PC-9 (cell line): ENCODE data around the gene CAMK2B. TPM values are rescaled to one million over a fixed set of nuclear protein-coding genes. Genes with fewer than 3 reads are reported as not detected.

Experiments
- BruUV-seq: library from RNA; stranded (reverse); fragments of 400-500 nt; replicated peaks from 2 replicates; lab custom pipeline; 2021; lab: Mats Ljungman, UMichigan
- CTCF ChIA-PET: fragments of 300-600 bp; sonication (Branson Sonifier 250); formaldehyde crosslinking; loops from one replicate; lab custom pipeline; 2022; ENCODE audit warnings: antibody characterized with exemption; lab: Charles Lee
- POLR2A ChIA-PET: fragments of 300-600 bp; sonication (Branson Sonifier 250); formaldehyde crosslinking; loops from one replicate; lab custom pipeline; 2022; ENCODE audit warnings: antibody characterized with exemption; ENCODE audit not compliant: unreplicated experiment; lab: Charles Lee
- DNase-seq, 2 experiments: peaks; one replicate each; pipeline versions ENCODE4 v3.0.0 to v3.0.0-alpha.2; 2015 to 2022; ENCODE audit warnings: mixed read lengths in 1 of 2
- H2AFZ ChIP-seq: fragments of 200-600 bp; sonication (generic); 2 replicates; pipeline ENCODE4 v1.8.1; 2017; ENCODE audit warnings: antibody characterized with exemption
- H3F3A ChIP-seq: fragments of 200-600 bp; sonication (generic); 2 replicates; pipeline ENCODE4 v1.8.1; 2017; ENCODE audit warnings: antibody characterized with exemption, mild to moderate bottlenecking, low read depth; ENCODE audit not compliant: insufficient read depth
- H3K27ac ChIP-seq: fragments of 200-600 bp; sonication (generic); 2 replicates; pipeline ENCODE4 v1.6.1; 2016; ENCODE audit warnings: mixed run types
- H3K27me3 ChIP-seq: fragments of 200-600 bp; sonication (generic); 2 replicates; pipeline ENCODE4 v1.6.1; 2016; ENCODE audit warnings: low read depth, mixed run types; ENCODE audit not compliant: insufficient read depth
- H3K36me3 ChIP-seq: fragments of 200-600 bp; sonication (generic); 2 replicates; pipeline ENCODE4 v1.6.1; 2016; ENCODE audit warnings: low read depth, mixed run types
- H3K4me1 ChIP-seq: fragments of 200-600 bp; sonication (generic); replicated peaks from 2 replicates; pipeline ENCODE4 v1.6.1; 2016; ENCODE audit warnings: mixed run types; ENCODE audit not compliant: insufficient read depth
- H3K4me2 ChIP-seq: fragments of 200-600 bp; sonication (generic); 2 replicates; pipeline ENCODE4 v1.6.1; 2017; ENCODE audit warnings: mixed run types
- H3K4me3 ChIP-seq: fragments of 200-600 bp; sonication (generic); 2 replicates; pipeline ENCODE4 v1.6.1; 2016; ENCODE audit warnings: mixed run types
- H3K79me2 ChIP-seq: fragments of 200-600 bp; sonication (generic); 2 replicates; pipeline ENCODE4 v1.6.1; 2017; ENCODE audit warnings: low read depth, mixed run types
- H3K9me2 ChIP-seq: fragments of 200-600 bp; sonication (generic); 2 replicates; pipeline ENCODE4 v1.8.1; 2017; ENCODE audit warnings: mild to moderate bottlenecking; ENCODE audit not compliant: insufficient read depth
- H3K9me3 ChIP-seq: fragments of 200-600 bp; sonication (generic); 2 replicates; pipeline ENCODE4 v1.8.1; 2016; ENCODE audit warnings: low read depth; ENCODE audit not compliant: insufficient read depth
- H4K20me1 ChIP-seq: fragments of 200-600 bp; sonication (generic); 2 replicates; pipeline ENCODE4 v1.8.1; 2017; ENCODE audit not compliant: insufficient read depth
- CTCF ChIP-seq: fragments of 200-600 bp; sonication (generic); conservative IDR thresholded peaks from 2 replicates; pipeline ENCODE4 v1.6.1; 2017; ENCODE audit warnings: mixed run types, antibody characterized with exemption, mild to moderate bottlenecking, moderate library complexity
- EZH2 ChIP-seq: fragments of 200-600 bp; sonication (generic); IDR thresholded peaks from 2 replicates; pipeline ENCODE4 v1.8.0; 2017; ENCODE audit warnings: antibody characterized with exemption, low read depth
- intact Hi-C: fragments of 100-400 bp; cut with micrococcal nuclease; formaldehyde crosslinking; loops from one replicate; pipeline ENCODE4 v1.10.0; 2022; ENCODE audit not compliant: unreplicated experiment
- total RNA-seq: library from RNA; stranded (reverse); gene quantifications from 2 replicates; pipeline ENCODE4 v1.2.3, GENCODE V29; 2021

The CAMK2B gene
- total RNA-seq, 1 experiment from 2014 or later = 0.15 TPM

- Histone ChIP-seq H3K4me2 (no peak overlapping the region), H3F3A (peaks cover 5% of the 10 kb centered on the region; the same call in 1 of the 2 replicates), H4K20me1 (no peaks in the 10 kb centered on the region), H3K4me1 (peaks cover 30% of the 10 kb centered on the region), H3K27me3 (no peaks in the 10 kb centered on the region), H3K4me3 (no peak overlapping the region), H3K27ac (no peak overlapping the region), H2AFZ (no peak overlapping the region), H3K36me3 (no peaks in the 10 kb centered on the region), H3K9me2 (no peaks in the 10 kb centered on the region), H3K79me2 (no peaks in the 10 kb centered on the region), H3K9me3 (no peaks in the 10 kb centered on the region)
- ChIA-PET POLR2A (no interaction called here), CTCF (no interaction called here)
- intact Hi-C loops = no loop called here
- no peak for DNase-seq
- TF ChIP-seq CTCF (no peak), EZH2 (no peak)
- BruUV-seq = no TSS peak
Observed at GRCh38 chr7:44256459-44256858, 68.9 kb downstream of the CAMK2B start.

GRCh38 chr7:44251881-44252280, 73.5 kb downstream of the CAMK2B start:
- Histone ChIP-seq H3K27ac (no peak overlapping the region), H3K27me3 (no peaks in the 10 kb centered on the region), H3K4me2 (no peak overlapping the region), H3F3A (no peaks in the 10 kb centered on the region), H4K20me1 (no peaks in the 10 kb centered on the region), H3K4me1 (no peaks in the 10 kb centered on the region), H3K36me3 (no peaks in the 10 kb centered on the region), H3K4me3 (no peak overlapping the region), H3K9me2 (no peaks in the 10 kb centered on the region), H2AFZ (no peak overlapping the region), H3K9me3 (no peaks in the 10 kb centered on the region), H3K79me2 (no peaks in the 10 kb centered on the region)
- CTCF ChIA-PET = no interaction called here
- intact Hi-C loops = no loop called here
- POLR2A ChIA-PET = interaction anchor here (0.6 kb wide), 1 partner anchor 26 kb away, joined by 3 read pairs; no protein-coding TSS in a partner anchor
- no peak for DNase-seq
- BruUV-seq = no TSS peak
- TF ChIP-seq EZH2 (no peak), CTCF (no peak)

GRCh38 chr7:44251269-44251668, 74.1 kb downstream of the CAMK2B start:
- no peak for DNase-seq
- no peak overlapping the region for H3K4me3 ChIP-seq
- H3K4me1 ChIP-seq = no peaks in the 10 kb centered on the region
- H3K4me2 ChIP-seq = no peak overlapping the region
- TF ChIP-seq CTCF (no peak), EZH2 (no peak)
- no peak overlapping the region for H2AFZ ChIP-seq
- no peak overlapping the region for H3K27ac ChIP-seq
- no peaks in the 10 kb centered on the region for H3K9me2 ChIP-seq
- H3K36me3 ChIP-seq = no peaks in the 10 kb centered on the region
- no peaks in the 10 kb centered on the region for H3K9me3 ChIP-seq
- no peaks in the 10 kb centered on the region for H4K20me1 ChIP-seq
- no peaks in the 10 kb centered on the region for H3F3A ChIP-seq
- CTCF ChIA-PET = interaction anchor here (0.6 kb wide), 1 partner anchor 874 kb away, joined by 6 read pairs; no protein-coding TSS in a partner anchor
- H3K27me3 ChIP-seq = no peaks in the 10 kb centered on the region
- intact Hi-C loops = no loop called here
- POLR2A ChIA-PET = no interaction called here
- no peaks in the 10 kb centered on the region for H3K79me2 ChIP-seq
- BruUV-seq = no TSS peak
